Transverse colon (tissue), 3 donors: ENCODE results near the gene SHOC1.

Experiments
- POLR2A ChIP-seq: fragments of 450-650 bp; IDR thresholded peaks from one replicate; pipeline ENCODE4 v1.6.1; 2016; ENCODE audit warnings: antibody characterized with exemption, mild to moderate bottlenecking, moderate library complexity
- TF ChIP-seq, protein P1 (sequence below), 5 experiments: fragments of 200-600 bp in 3 of 5; fragments of 450-650 bp in 2 of 5; sonication (generic) in 3 of 5; IDR thresholded peaks; 1 replicate in 2 of 5; 2 replicates in 3 of 5; pipeline ENCODE4 v1.5.1; 2016 to 2017; ENCODE audit warnings: antibody characterized with exemption in 5 of 5, inconsistent platforms in 3 of 5, mild to moderate bottlenecking in 2 of 5, moderate library complexity in 1 of 5

DNA sequence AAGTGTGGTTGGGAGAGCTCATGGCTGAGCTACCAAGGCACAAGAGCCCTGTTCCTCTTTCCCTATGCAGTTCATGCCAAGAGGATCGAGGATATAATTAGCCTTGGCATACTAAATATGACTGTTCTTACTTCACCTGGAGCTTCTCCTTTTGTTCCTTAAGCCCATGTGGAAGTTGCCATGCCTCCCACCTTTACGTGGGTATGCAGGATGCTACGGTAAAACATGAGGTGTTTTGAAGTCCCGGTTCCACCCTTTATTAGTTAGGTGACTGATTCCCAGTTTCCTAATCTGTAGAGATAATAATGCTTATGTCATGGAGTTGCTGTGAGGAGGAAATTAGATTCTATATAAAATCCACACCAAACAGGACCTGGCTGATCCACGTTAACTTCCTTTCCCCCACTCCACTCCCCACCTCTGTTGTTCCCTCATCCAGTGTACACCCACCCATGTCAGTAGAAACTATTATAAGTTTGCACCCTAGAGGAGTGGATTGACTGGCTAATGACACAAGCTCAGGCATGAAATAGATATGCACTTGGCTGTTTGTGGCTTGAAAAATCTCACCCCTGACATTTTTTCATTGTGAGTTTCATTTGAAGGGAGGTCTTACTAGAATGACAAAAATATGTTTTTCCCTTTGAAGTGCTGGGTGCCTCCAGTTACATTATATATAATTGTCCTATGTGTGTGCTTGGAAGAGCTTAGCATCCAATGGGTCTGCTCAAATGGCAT is 36.8 kb upstream of the SHOC1 start:
- TF ChIP-seq, protein P1, sequence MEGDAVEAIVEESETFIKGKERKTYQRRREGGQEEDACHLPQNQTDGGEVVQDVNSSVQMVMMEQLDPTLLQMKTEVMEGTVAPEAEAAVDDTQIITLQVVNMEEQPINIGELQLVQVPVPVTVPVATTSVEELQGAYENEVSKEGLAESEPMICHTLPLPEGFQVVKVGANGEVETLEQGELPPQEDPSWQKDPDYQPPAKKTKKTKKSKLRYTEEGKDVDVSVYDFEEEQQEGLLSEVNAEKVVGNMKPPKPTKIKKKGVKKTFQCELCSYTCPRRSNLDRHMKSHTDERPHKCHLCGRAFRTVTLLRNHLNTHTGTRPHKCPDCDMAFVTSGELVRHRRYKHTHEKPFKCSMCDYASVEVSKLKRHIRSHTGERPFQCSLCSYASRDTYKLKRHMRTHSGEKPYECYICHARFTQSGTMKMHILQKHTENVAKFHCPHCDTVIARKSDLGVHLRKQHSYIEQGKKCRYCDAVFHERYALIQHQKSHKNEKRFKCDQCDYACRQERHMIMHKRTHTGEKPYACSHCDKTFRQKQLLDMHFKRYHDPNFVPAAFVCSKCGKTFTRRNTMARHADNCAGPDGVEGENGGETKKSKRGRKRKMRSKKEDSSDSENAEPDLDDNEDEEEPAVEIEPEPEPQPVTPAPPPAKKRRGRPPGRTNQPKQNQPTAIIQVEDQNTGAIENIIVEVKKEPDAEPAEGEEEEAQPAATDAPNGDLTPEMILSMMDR (IDR thresholded peaks at IDR 0.05): no peak
- TF ChIP-seq POLR2A: no peak
